ENCODE data around the gene FMNL2.

Gene FMNL2

DNA sequence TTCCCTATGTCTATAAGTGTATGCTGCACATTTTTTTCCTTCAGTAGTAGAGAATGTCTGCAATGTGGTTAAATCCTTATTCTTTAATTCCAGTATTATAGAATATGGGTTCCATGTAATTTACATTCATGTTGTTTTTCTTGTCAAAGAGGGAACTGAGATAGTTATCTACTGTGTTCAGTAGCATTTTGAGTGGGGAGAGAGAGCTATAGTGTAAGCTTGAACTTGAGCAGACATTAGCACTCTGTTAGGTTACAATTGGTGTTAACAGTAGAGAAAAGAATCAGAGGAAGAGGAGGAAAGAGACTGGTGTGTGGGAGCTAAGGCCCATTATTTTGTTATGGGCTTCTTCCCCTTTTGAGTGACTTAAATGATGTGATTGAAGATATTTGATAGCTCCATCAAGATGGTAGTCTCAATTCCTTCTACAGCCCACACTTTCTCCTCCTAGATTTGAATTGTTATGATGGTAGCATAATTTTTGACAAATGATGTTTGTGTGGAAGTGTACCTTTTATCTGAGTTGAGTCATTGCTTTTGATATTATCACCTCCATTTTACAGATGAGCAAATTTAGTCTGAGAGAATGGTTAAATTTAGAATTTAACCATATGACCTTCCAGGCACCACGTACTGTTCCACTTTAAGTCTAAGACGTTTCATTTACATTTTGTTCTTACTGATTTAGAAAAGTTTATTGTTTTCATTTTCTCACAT lies 71.3 kb downstream of the FMNL2 start:
- DNase-seq, result no peak

DNA sequence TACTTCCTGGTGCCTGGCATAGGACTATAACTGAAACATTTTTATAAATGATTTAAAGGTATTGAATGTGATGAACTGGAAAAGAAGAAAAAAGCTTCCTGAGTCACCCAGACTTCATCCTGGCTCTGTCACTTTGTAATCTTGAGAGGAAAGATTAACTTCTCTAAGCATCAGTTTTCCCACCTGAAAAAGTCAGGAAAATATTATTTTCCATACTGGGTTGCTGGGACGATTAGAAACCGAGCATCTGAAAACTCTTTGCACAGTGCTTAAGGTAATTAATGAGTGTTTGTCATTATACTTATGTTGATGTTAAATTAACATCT lies 71.8 kb downstream of the FMNL2 start:
- no peak for DNase-seq

DNA sequence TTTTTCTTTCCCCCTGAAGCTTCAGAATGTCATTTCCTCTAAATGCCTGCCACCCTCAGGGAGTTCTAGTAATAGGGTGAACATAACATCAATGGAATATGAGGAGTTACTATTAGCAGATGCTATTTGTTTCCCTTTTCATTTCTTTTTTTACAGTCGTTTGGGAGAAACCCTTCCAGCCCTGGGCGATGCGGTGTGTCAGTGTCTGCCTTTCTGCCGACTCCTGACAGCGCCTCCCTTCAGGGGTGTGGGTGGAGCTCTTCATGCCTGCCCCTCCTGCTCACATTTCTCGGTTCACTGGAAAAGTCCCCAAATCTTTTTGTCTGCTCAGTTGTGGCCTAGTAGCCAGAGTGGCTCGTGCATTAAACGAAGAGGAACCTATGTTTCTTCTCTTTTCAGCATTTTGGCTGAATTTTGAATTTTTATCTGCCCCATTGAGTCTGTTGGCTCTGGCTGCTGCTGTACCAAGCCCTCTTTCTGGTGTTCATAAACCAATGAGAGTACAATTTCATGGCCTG lies 72.3 kb downstream of the FMNL2 start:
- no peak for DNase-seq

DNA sequence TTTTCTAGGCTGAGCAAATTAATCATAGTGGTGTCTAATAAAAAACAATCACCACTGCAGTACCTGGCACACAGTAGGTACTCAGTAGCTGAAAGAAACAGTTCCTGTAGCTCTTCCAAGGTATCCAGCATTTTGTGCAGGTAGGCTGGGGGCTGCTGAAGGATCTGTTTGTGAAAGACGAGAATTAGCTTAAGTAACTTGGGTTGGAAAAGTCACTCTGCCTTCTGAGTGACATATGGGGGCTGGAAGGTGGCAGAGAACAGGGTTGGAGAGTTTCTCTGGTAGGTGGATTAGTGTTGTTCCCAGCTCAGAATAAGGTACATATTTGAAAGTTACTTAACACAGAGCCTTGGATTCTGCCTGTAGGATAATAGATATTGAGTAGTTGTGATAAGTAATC lies 72.8 kb downstream of the FMNL2 start:
- no peak for DNase-seq

DNA sequence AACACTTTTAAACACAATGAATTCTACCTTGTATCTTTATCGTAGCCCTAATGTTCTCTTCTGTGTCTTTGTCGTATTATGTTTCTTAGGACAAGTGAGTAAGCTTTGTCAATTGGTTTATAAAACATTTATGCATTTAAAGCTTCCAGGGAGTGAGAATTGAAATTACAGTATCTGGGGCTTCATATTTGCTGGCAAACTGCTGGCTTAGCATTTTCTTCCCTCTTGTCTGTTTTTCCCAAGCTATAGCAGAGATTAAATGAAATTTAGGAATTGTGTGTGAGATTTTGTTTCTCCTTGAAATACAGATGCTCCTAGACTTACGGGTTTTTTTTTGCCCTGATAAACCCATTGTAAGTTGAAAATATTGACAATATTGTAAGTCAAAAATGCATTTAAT lies 73.3 kb downstream of the FMNL2 start:
- no peak for DNase-seq

DNA sequence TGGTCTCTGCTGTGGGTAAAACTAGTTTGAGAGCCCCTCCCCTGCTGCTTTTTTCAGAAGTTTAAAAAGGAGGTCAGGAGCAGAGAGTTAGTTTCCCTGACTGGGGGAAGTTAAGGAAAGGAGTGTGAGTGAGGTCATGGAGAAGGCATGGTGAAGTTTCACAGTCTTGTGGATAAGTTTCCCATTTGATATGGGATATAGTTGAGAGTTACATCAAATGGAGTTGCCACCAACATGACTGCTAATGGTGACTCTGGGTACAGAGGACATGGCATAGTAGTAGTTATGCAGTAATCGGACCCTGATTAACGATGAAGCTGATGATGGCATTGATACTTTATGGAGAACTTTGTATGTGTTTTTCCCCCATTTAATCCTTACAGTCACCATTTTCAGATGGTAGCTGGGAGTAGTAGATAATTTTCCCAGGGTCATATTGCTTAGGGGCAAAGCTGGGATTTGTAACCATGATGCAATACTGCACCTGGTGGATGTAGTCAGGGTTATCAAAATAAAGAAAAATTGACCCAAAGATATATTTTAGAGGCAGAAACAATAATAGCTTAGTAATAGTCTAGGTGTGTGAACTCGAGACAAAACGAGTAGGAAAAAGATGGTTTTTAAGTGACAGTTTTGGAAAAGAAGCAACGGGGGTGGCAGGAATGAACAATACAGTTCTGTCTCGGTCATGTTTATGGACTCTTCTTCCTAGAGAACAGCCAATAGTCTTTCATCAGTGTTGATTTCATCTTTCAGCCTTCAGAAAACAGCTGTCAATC lies 74.6 kb downstream of the FMNL2 start:
- DNase-seq, result no peak

DNA sequence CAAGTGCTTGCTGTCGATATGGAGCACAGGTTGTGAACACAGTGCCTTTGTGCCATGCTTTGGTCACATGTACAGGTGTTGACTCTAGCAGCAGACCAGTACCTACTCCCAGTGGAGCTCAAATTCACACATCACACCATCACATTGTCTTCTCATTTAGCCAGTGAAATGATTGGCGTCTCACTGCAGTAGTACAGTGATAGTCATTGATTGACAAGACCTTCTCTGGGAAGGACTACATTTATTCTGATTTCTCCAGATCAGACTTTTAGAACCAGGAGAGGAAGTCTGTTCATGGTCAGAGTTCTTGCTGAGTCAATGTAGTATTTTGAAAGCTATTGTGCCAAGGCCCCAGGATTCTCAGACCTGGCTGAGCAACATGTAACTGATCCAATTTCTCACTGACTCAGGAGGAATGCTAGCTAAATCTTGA lies 75.2 kb downstream of the FMNL2 start:
- DNase-seq, result no peak

DNA sequence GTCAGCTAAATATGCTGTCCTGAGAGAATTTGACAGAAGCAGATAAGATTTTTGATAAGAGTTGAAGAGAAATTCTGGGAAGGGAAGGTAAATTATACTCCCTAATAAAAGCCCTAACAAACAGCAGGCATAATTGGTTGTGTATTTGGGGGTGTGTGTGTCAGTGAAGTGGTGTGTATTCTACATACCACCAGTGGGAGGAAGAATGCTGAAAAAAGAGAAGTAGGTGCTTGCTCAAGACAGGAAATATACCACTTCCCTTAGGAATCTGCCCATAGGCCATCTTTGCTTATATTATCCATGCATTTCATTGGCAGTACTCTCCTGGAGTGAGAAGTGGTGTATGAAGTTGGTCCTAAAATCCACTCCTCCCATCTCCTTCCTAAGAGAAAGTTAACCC lies 76.2 kb downstream of the FMNL2 start:
- DNase-seq, result no peak

DNA sequence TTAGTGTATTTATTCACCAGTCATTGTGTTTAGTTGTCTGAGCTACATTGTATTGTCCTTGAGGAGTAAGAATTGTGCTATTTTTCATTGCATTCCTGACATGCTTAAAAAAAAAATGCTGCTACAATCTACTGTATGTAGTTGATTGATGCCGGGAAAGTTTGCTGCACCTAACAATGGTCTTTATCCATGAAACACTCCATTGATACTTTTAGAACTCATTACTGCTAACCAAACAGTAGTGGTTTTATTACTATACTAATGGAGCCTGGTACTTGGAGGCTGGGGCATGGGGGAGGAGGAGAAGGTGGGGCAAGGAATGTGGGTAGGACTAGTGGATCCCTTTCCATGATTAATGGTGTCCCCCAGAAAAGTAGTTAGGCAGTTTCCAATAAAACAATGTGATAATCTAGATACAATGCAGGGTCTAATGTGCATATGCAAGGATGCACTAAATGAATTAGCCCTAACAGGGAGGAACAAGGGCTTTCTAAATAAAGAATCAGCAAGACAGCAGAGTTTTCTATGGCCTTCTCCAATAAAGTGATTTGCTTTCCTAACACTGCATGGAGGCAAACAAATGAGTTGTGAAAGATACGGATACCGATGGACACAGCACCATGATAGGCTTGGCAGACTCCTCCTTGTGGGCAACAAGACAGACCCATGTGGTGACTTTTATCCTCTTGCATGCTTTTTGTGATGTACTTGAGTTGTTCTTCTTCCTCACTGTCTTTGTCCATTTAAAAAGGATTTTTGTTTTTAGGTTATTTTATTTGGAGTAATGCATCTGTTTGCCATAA lies 78.5 kb downstream of the FMNL2 start:
- no peak for DNase-seq

DNA sequence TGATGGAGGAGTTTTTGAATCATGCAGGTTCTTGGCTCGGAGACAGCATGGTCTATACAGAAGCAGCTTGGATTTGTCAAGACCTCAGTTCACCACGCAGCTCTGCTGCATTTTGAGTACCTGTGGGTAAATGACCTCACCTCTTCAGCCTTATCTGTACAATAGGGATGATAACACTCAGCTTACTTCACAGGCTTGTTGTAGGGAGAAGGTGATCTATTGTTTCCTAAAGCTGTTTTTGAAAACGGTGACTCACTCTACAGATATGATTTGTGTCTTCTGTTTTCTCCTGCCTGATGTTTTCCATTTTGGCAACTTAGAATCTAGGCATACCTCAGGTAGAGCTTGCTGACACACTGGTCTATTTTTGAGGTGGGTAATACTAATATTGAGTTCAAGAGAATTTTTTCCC lies 80.3 kb downstream of the FMNL2 start:
- DNase-seq, result no peak

DNA sequence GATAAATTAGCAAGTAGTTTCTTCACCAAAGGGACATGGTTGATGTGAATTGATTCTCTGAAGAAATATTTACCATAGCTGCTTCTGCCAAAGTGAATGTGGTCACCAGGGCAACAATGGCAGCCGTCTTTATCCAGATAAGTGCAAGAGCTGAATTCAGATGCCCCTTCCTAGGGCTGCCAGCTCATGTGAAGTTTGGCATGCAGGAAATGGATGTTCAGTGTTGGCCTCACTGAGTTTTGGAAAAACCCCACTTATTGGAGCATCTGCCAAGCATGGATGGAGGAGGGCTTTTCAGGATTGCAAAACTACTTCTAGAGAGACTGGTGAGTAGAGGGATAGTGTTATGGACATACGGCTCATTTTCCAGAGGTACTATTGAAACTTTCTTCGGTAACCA lies 80.8 kb downstream of the FMNL2 start:
- no peak for DNase-seq

DNA sequence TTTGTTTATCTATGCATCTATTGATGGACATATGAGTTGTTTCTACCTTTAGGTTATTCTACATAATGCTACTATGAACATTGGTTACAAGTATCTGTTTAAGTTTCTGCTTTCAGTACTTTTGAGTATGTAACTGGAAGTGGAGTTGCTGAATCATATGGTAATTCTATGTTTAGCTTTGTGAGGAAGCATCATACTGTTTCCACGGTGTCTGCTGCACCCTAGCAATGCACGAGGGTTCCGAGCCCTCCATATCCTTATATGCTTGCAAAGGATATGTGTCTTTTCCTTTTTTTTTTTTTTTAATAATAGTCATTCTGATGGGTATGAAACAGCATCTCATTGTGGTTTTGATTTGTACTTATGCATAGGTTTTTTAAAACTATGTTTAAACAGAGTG lies 83.7 kb downstream of the FMNL2 start:
- DNase-seq, result no peak

DNA sequence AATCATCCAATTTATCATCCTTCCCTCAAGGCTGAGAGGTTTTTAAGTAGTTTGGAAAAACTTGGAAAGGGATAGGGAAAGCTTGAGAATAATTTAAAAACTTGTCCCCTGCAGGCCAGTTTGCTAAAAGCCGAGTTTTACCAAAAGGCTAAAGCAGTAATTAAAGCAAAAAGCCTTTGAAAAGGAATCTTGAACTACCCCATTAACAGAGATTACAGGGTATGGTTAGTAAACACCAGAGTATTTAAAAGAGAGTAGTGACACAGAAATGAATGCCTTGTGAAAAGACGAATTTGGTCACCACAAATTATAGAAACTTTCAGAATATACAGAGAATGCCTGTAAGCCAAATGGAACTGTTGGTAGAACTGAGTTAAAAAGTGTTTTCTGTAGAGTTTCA lies 85.0 kb downstream of the FMNL2 start:
- DNase-seq, result no peak

DNA sequence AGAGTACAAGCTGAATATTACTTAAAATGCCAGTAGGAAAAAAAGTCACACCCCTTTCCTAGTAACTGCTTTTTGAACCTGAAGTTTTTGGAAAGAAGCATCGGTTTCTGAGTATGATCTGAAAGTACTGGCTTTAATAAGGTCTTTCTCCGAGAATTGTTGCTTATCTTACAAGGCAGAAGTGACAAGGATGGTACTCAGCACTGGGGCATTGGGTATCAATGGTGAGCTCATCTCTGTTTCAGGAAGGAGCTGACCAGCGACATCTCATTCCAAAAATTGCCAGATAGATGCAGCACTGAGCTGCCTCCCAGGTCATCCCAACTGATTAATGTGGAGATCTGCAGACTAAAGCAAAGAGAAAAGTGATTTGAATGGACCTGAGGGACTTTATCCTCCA lies 85.4 kb downstream of the FMNL2 start:
- no peak for DNase-seq

DNA sequence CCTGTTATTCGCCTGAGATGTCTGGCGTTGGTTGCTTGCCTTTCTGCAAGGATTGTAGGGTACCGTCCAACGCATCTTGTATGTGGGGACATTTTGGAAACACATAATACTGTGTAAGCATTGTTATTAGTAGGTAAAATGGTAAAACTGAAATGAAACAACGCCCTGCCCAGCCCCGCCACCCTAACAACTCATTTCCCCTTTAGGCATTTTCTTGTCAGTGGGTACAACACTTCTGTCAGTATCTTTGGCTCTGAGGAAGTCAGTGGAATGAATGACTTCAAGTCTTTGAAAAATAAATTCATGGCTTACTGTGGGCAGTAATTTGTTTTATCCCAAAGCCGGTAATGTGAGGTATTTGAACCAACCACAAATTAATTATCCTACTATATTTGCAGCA lies 86.0 kb downstream of the FMNL2 start:
- no peak for DNase-seq

DNA sequence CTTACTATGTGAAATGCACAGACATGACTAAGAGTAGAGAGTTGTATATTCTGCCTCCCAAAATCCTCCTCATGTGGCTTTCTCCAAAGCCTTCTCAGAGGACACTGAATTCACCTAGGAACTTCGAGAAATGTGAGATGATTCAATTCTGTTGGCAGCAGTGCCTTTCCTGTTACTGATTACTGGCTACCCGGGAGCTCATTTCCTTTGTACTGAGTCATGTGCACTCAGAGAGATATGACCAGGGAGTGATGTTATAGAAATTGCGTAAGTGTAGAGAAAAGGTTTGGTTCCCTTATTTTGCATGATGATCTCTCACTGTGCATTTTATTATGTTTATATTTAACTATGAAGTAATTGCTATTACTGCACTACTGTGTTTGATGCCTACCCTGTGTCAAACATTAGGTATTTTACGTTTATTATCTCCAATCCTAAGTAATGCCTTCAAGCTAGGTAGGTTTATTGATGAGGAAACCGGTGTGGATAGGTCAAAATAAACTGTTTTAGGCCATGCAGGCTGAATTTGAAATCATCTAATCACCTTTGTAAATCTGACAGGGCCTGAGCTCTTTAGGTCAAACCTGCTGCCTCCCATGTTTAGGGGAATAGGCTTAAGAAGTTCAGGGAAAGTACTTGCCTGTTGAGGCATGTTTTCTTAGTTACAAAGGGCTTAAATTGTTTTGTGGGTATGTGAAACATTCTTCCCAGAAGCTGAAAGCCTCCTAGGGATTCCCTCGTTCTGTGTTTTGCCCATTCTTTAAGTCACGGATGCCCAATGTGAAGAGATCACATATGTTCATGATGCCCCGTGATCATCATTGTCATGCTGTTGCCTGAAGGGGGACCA lies 86.8 kb downstream of the FMNL2 start:
- DNase-seq, result no peak

DNA sequence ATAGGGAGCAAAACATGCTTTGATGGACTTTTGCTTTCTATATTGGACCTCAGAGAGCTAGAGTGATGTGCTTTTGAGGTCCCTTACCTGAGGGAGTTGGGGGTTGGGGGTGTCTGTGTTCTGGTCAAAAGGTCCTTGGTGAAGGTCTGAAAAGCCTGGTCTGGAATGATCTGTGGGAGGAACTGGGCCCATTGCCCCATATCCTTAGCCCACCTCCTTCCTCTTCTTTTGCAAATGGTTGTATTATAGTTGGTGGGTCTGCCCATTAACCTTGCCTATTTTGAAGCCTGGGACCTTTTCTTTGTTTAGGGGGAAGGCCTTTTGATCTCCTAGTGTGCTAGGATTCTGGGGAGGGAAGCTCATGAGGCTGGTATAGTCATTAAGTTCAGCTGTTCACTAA lies 88.7 kb downstream of the FMNL2 start:
- no peak for DNase-seq

DNA sequence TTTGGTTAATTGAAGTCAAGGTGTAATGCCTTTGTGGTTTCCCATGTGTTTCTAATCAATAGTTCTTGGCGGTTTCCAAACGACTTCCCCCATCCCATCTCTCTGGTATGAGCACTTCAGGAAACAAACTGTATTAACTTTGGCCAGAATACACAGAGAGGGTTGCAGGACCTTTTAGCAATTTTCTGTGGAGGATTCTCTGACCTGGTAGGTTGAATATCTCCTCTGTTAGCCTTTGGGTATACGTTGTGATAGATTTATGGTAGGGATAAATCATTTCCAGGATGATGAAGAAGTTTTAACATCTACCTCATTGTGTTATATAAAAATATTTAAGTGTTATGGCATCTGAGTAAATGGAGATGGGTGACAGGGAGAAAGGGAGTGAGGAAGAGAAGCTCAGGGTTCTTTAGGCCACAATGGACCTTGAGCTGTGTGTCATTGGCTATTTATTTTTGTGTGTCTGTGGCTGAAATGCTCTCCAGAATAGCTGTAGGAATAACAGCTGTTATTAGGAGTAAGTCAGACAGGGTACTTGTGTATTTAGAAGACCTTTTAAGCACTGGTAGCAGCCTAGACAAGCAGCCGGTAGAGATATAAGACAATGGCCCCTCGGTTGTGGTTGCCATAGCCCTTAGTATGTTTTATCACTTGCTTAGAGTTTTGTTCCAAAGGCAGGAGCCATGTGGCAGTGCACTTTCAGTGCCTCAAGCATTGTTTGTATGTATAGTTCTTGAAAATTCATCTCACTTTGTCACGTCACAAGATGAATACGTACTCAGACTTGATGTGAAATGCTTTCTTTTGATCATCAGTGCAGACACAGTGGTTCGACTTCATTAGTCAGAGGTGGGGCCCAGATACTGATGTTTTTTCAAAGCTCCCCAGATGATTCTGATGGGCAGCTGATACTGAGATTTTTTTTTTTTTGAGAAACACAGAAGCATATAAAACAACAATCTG lies 91.1 kb downstream of the FMNL2 start:
- no peak for DNase-seq

DNA sequence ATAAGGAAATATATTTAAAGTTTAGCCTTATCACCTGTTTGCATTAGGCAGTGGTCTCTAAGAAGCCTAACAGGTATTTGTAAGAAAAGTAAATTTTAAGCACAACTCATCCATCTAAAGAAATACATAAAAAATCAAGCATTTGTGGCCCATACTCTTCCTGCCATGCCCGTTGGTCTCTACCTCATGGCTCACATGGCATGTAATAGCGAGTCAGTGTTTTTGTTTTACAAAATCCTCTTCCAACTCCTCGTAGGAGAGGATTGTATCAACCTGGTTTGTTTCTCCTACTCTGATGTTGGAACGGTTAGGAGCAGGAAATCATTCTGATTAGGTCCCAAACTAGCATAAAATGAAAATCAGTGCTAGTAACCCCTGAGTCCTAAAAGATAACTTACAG lies 91.8 kb downstream of the FMNL2 start:
- DNase-seq, result no peak

DNA sequence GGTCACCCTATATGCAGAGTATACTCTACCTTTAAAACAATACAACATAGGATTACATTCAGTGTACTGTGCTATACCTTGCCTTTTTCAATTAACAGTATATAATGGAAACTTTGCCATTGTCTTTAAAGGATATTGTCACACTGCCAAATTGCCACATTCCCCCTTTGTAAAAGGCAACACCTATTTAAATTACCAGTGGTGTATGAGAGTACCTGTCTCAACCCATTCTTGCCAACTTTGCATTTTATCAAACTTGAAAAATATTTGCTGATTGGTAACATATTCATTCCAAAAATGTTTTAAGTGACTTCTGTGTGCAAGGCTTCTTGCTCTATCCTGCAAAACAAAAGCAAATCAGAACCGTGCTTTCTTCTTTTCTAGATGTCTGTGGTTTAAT lies 92.9 kb downstream of the FMNL2 start:
- DNase-seq, result no peak

DNA sequence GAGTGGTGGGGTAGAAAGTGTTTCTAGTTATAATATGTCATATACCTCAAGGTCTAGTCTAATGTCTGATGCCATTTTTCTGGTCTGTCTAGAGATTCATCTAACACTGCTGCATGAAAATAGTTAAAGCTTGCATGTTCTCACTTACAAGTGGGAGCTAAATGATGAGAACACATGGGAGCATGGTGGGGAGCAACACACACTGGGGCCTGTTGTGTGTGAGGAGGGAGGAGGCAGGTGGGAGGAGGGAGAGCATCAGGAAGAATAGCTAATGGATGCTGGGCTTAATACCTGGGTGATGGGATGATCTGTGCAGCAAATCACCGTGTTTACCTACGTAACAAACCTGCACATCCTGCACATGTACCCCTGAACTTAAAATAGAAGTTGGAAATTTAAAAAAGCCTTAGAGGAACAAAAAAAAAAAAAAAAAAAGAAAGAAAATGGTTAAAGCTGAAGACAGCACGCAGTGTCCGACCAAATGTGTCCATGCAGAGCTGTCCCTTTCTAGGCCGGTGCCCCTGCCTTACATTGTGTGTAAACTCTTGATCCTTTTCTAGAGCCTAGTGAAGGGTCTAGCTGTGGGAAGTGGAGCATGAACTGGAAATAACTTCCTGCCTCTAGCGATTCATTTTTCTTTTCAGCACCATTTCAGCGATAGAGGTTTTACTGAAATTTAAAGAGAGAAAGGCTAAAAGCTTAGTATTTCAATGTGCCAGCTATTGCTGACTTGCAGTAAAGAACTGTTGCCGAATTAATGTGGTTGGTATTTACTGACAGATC lies 94.0 kb downstream of the FMNL2 start:
- no peak for DNase-seq

Measured in activated T-cell treated with anti-CD3 and anti-CD28 coated beads, Interleukin-2, amount 50 U/mL, for 1 hour (primary cell).